ENCODE measurements around the gene PXMP2.
A peak's percentile ranks its signal among the peaks of the same experiment; 100 is the strongest.

GRCh38 chr12:132710405-132711079 lies 23.2 kb downstream of the PXMP2 start, which contains the start of gene PGAM5:
- no peak for TF ChIP-seq POLR2A (IDR thresholded peaks at IDR 0.05)
- TF ChIP-seq CTCF (IDR thresholded peaks at IDR 0.05) = no peak
- TF ChIP-seq POLR2AphosphoS5 (IDR thresholded peaks at IDR 0.05; ENCODE audit: insufficient read depth in 1 of 2, low read depth in 1 of 2) = peak; percentile 51 to 79
